HepG2 (cell line): Measurements from ENCODE around the gene RSAD1. TPM values are rescaled to one million over a fixed set of nuclear protein-coding genes. Genes with fewer than 3 reads are reported as not detected.
A peak's percentile ranks its signal among the peaks of the same experiment; 100 is the strongest.

Source experiments
- ARNT2 ChIP-seq: sonication (generic); formaldehyde crosslinking; IDR thresholded peaks from 2 replicates; pipeline ENCODE4 v1.8.0; 2022; ENCODE audit warnings: mild to moderate bottlenecking, low read depth, missing genetic modification reagents, moderate library complexity
- CAMTA2 ChIP-seq: sonication (generic); formaldehyde crosslinking; IDR thresholded peaks from 2 replicates; pipeline ENCODE4 v1.4.0; 2020; ENCODE audit warnings: mild to moderate bottlenecking, missing genetic modification reagents, borderline replicate concordance
- DNMT3B ChIP-seq: conservative IDR thresholded peaks from 2 replicates; pipeline ENCODE4 v1.6.1; 2016; ENCODE audit warnings: missing biosample characterization, control low read depth
- FOXO1 ChIP-seq: sonication (generic); formaldehyde crosslinking; IDR thresholded peaks from 2 replicates; pipeline ENCODE4 v1.4.0; 2020; ENCODE audit warnings: missing genetic modification reagents
- FOXP1 ChIP-seq, 2 experiments: fragments of 450-650 bp in 1 of 2; IDR thresholded peaks; 2 replicates each; pipeline ENCODE4 v1.6.1; 2017 to 2018; ENCODE audit warnings: antibody characterized with exemption in 1 of 2
- GLI4 ChIP-seq: sonication (generic); formaldehyde crosslinking; IDR thresholded peaks from 2 replicates; pipeline ENCODE4 v1.5.1; 2020; ENCODE audit warnings: missing genetic modification reagents, mild to moderate bottlenecking, moderate library complexity, borderline replicate concordance
- GTF3A ChIP-seq: sonication (generic); formaldehyde crosslinking; conservative IDR thresholded peaks from 2 replicates; pipeline ENCODE4 v1.4.0; 2020; ENCODE audit warnings: mild to moderate bottlenecking, missing genetic modification reagents
- HNRNPH1 ChIP-seq: fragments of 200-400 bp; formaldehyde crosslinking; optimal IDR thresholded peaks from 2 replicates; pipeline ENCODE3; 2017; ENCODE audit warnings: mild to moderate bottlenecking, low read depth, low read length
- MBNL3 ChIP-seq: fragments of 250-450 bp; sonication (Bioruptor Pico); conservative IDR thresholded peaks from 2 replicates; pipeline ENCODE4 v1.8.0; 2022; ENCODE audit warnings: mild to moderate bottlenecking, inconsistent platforms
- MTF2 ChIP-seq: sonication (generic); formaldehyde crosslinking; IDR thresholded peaks from 2 replicates; pipeline ENCODE4 v1.5.0; 2020; ENCODE audit warnings: missing genetic modification reagents, borderline replicate concordance
- NR2F2 ChIP-seq: IDR thresholded peaks from 2 replicates; pipeline ENCODE4 v1.6.1; 2012; ENCODE audit warnings: low read depth, inconsistent platforms, borderline replicate concordance
- XBP1 ChIP-seq: sonication (generic); formaldehyde crosslinking; IDR thresholded peaks from 2 replicates; pipeline ENCODE4 v1.5.0; 2020; ENCODE audit warnings: missing genetic modification reagents
- ZBTB38 ChIP-seq: sonication (generic); formaldehyde crosslinking; IDR thresholded peaks from 2 replicates; pipeline ENCODE4 v1.5.1; 2020; ENCODE audit warnings: mild to moderate bottlenecking, missing genetic modification reagents
- ZNF136 ChIP-seq: sonication (generic); formaldehyde crosslinking; IDR thresholded peaks from 2 replicates; pipeline ENCODE4 v1.8.1; 2022; ENCODE audit warnings: low read depth, mild to moderate bottlenecking, moderate library complexity, missing genetic modification reagents
- ZNF234 ChIP-seq: sonication (generic); formaldehyde crosslinking; conservative IDR thresholded peaks from 2 replicates; pipeline ENCODE4 v1.5.1; 2020; ENCODE audit warnings: mild to moderate bottlenecking, missing genetic modification reagents
- ZNF354B ChIP-seq: sonication (generic); formaldehyde crosslinking; IDR thresholded peaks from 2 replicates; pipeline ENCODE4 v1.8.0; 2022; ENCODE audit warnings: mild to moderate bottlenecking, missing genetic modification reagents
- ZNF556 ChIP-seq: sonication (generic); formaldehyde crosslinking; IDR thresholded peaks from 2 replicates; pipeline ENCODE4 v1.4.0; 2020; ENCODE audit warnings: mild to moderate bottlenecking, missing genetic modification reagents, borderline replicate concordance
- ZNF790 ChIP-seq: sonication (generic); formaldehyde crosslinking; IDR thresholded peaks from 2 replicates; pipeline ENCODE4 v1.8.0; 2022; ENCODE audit warnings: missing genetic modification reagents, mild to moderate bottlenecking, borderline replicate concordance
- polyA plus RNA-seq, 8 experiments: library from polyadenylated mRNA; depleted of rRNA in 3 of 8; stranded (reverse) in 7 of 8; unstranded in 1 of 8; fragments of >200 nt; fragmentation: Illumina TruSeq in 4 of 8; extraction: Trizol in 4 of 8; gene quantifications; 2 replicates each; pipeline versions ENCODE4 v1.2.1 to v1.2.3, GENCODE V29; 2011 to 2016; ENCODE audit warnings: low read depth in 4 of 8, missing spikeins in 1 of 8, mixed read lengths in 1 of 8; ENCODE audit not compliant: insufficient read depth in 1 of 8
- total RNA-seq, 5 experiments: library from RNA; depleted of rRNA; stranded (reverse); fragments of >200 nt; fragmentation: Illumina TruSeq; extraction: Trizol; gene quantifications; 2 replicates each; pipeline ENCODE4 v1.2.3, GENCODE V29; 2016; ENCODE audit warnings: low read depth in 1 of 5
- TF ChIP-seq, protein P1 (sequence below): sonication (generic); formaldehyde crosslinking; IDR thresholded peaks from 2 replicates; pipeline ENCODE4 v1.8.1; 2023; ENCODE audit warnings: missing genetic modification reagents, mild to moderate bottlenecking, borderline replicate concordance
- TF ChIP-seq, protein P2 (sequence below): sonication (generic); formaldehyde crosslinking; IDR thresholded peaks from 2 replicates; pipeline ENCODE4 v1.4.0; 2020; ENCODE audit warnings: missing genetic modification reagents, borderline replicate concordance
- TF ChIP-seq, protein P3 (sequence below): sonication (generic); formaldehyde crosslinking; IDR thresholded peaks from 2 replicates; pipeline ENCODE4 v1.5.0; 2020; ENCODE audit warnings: missing genetic modification reagents
- TF ChIP-seq, protein P4 (sequence below): sonication (generic); formaldehyde crosslinking; IDR thresholded peaks from 2 replicates; pipeline ENCODE4 v1.4.0; 2020; ENCODE audit warnings: missing genetic modification reagents

The RSAD1 gene
- total and polyA plus RNA-seq, 2 of the 13 experiments (the other 11 are each of a cell fraction or from before 2014, with no cell fraction given) = 22.7 to 27.7 TPM

DNA sequence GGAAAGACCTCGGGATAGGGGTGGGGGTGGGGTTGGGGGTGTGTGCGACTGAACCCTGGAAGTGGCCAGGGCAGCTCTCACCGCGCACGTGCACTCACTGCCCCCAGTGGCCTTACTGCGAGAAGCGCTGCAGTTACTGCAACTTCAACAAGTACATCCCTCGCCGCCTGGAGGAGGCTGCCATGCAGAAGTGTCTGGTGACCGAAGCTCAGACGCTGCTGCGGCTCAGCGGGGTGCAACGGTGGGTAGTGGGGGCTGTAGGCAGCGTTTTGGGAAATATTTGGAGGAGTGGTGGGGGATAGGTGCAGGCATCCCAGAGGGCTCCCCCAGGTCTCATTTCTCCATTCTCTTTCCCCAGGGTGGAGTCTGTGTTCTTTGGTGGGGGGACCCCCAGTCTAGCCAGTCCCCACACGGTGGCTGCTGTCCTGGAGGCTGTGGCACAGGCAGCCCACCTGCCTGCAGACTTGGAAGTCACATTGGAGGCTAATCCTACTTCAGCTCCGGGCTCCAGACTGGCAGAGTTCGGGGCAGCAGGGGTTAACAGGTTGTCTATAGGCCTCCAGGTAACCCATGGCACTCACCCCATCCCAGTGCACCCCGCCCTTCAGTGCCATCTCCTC, 972 bp downstream of the RSAD1 start (continued):
- TF ChIP-seq, protein P1, sequence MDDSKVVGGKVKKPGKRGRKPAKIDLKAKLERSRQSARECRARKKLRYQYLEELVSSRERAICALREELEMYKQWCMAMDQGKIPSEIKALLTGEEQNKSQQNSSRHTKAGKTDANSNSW (CRISPR knock-in tag) = no peak
- TF ChIP-seq, protein P2, sequence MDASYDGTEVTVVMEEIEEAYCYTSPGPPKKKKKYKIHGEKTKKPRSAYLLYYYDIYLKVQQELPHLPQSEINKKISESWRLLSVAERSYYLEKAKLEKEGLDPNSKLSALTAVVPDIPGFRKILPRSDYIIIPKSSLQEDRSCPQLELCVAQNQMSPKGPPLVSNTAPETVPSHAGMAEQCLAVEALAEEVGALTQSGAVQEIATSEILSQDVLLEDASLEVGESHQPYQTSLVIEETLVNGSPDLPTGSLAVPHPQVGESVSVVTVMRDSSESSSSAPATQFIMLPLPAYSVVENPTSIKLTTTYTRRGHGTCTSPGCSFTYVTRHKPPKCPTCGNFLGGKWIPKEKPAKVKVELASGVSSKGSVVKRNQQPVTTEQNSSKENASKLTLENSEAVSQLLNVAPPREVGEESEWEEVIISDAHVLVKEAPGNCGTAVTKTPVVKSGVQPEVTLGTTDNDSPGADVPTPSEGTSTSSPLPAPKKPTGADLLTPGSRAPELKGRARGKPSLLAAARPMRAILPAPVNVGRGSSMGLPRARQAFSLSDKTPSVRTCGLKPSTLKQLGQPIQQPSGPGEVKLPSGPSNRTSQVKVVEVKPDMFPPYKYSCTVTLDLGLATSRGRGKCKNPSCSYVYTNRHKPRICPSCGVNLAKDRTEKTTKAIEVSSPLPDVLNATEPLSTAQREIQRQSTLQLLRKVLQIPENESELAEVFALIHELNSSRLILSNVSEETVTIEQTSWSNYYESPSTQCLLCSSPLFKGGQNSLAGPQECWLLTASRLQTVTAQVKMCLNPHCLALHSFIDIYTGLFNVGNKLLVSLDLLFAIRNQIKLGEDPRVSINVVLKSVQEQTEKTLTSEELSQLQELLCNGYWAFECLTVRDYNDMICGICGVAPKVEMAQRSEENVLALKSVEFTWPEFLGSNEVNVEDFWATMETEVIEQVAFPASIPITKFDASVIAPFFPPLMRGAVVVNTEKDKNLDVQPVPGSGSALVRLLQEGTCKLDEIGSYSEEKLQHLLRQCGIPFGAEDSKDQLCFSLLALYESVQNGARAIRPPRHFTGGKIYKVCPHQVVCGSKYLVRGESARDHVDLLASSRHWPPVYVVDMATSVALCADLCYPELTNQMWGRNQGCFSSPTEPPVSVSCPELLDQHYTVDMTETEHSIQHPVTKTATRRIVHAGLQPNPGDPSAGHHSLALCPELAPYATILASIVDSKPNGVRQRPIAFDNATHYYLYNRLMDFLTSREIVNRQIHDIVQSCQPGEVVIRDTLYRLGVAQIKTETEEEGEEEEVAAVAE (CRISPR knock-in tag) = no peak
- no peak for TF ChIP-seq ZNF354B (CRISPR knock-in tag)
- TF ChIP-seq, protein P3, sequence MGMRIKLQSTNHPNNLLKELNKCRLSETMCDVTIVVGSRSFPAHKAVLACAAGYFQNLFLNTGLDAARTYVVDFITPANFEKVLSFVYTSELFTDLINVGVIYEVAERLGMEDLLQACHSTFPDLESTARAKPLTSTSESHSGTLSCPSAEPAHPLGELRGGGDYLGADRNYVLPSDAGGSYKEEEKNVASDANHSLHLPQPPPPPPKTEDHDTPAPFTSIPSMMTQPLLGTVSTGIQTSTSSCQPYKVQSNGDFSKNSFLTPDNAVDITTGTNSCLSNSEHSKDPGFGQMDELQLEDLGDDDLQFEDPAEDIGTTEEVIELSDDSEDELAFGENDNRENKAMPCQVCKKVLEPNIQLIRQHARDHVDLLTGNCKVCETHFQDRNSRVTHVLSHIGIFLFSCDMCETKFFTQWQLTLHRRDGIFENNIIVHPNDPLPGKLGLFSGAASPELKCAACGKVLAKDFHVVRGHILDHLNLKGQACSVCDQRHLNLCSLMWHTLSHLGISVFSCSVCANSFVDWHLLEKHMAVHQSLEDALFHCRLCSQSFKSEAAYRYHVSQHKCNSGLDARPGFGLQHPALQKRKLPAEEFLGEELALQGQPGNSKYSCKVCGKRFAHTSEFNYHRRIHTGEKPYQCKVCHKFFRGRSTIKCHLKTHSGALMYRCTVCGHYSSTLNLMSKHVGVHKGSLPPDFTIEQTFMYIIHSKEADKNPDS (CRISPR knock-in tag) = 0 out of 2 replicates have a peak, but pooled peaks have one; percentile 23
- no peak for TF ChIP-seq ZNF136 (CRISPR knock-in tag)
- no peak for TF ChIP-seq FOXP1 (IDR thresholded peaks at IDR 0.05)
- no peak for TF ChIP-seq FOXP1 (CRISPR knock-in tag; IDR thresholded peaks at IDR 0.05)
- no peak for TF ChIP-seq GLI4 (CRISPR knock-in tag)
- TF ChIP-seq MBNL3 (CRISPR knock-in tag) = no peak
- no peak for TF ChIP-seq HNRNPH1
- TF ChIP-seq ZNF234 = no peak
- TF ChIP-seq MTF2 (CRISPR knock-in tag) = no peak
- TF ChIP-seq ZBTB38 = 0 out of 2 replicates have a peak, but pooled peaks have one; percentile 16
- TF ChIP-seq NR2F2 = no peak
- TF ChIP-seq DNMT3B = no peak
- no peak for TF ChIP-seq GTF3A (CRISPR knock-in tag)
- TF ChIP-seq XBP1 = no peak
- TF ChIP-seq, protein P4, sequence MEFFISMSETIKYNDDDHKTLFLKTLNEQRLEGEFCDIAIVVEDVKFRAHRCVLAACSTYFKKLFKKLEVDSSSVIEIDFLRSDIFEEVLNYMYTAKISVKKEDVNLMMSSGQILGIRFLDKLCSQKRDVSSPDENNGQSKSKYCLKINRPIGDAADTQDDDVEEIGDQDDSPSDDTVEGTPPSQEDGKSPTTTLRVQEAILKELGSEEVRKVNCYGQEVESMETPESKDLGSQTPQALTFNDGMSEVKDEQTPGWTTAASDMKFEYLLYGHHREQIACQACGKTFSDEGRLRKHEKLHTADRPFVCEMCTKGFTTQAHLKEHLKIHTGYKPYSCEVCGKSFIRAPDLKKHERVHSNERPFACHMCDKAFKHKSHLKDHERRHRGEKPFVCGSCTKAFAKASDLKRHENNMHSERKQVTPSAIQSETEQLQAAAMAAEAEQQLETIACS = peak; percentile 12; the same call in 1 of the 2 replicates
- TF ChIP-seq FOXO1 (CRISPR knock-in tag) = peak; percentile 66
- TF ChIP-seq ZNF790 (CRISPR knock-in tag) = no peak
- TF ChIP-seq ARNT2 (CRISPR knock-in tag) = no peak
- TF ChIP-seq CAMTA2 (CRISPR knock-in tag) = no peak
- TF ChIP-seq ZNF556 = no peak
